Measurements from ENCODE around the gene DOCK9.

The DOCK9 gene

DNA sequence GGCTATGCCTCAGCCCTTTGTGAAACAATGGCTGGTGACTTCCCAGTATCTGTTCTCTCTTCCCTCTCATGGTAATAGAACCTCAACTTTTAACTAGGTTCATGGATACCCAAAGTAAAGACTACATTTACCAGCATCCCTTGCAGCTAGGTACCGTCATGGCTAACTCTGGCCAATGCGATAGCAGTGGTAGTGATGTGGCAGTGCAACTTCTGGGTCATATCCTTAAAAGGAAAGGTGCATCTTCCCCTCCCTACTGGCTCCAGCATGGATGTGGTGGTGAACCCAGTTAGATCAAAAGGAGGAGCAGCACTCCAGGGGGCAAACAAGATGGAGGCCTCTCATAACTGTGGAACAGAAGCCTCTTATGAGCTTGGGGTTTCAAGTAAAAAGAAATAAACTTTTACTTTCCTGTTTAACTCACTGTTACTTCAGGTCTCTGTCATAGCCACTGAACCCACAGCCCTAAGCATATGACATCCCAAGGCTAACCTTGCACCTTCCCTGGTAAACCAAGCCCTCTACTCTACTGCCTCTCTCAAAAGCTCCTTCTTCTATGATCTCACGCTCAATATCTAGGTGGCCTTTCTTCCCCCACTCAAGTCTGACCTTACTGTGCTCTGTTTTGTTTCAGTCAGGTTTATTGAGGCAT lies 104.4 kb downstream of the DOCK9 start:
- no peak overlapping the region for H3K4me3 ChIP-seq (replicated peaks in 1 of 2; ENCODE audit: low read depth in 2 of 2, low read length in 2 of 2)
- DNase-seq (ENCODE audit: low read depth in 2 of 2): no peak
- TF ChIP-seq, protein P1, sequence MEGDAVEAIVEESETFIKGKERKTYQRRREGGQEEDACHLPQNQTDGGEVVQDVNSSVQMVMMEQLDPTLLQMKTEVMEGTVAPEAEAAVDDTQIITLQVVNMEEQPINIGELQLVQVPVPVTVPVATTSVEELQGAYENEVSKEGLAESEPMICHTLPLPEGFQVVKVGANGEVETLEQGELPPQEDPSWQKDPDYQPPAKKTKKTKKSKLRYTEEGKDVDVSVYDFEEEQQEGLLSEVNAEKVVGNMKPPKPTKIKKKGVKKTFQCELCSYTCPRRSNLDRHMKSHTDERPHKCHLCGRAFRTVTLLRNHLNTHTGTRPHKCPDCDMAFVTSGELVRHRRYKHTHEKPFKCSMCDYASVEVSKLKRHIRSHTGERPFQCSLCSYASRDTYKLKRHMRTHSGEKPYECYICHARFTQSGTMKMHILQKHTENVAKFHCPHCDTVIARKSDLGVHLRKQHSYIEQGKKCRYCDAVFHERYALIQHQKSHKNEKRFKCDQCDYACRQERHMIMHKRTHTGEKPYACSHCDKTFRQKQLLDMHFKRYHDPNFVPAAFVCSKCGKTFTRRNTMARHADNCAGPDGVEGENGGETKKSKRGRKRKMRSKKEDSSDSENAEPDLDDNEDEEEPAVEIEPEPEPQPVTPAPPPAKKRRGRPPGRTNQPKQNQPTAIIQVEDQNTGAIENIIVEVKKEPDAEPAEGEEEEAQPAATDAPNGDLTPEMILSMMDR (IDR thresholded peaks at IDR 0.05; ENCODE audit: low read depth, low read length): no peak

DNA sequence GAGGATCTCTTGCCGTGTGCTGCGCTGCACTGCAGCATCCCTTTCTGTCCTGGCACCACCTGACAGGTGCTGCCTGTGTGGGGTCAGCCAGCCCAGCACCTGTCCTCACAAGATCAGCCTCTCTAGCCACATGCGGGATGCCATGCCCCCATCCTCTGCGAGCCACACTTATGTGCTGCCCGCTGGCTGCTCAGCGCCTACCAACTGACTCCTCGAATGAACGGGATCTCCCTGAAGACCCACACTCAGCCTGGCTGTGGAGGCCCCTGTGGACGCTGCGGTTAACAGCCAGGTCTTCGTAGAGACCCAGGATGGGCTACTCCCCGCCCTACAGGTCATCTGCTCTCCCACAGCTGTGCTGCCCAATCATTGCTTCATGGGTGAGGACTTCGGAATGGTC lies 106.1 kb downstream of the DOCK9 start:
- H3K4me3 ChIP-seq (replicated peaks in 1 of 2; ENCODE audit: low read depth in 2 of 2, low read length in 2 of 2): no peak overlapping the region
- DNase-seq (ENCODE audit: low read depth in 2 of 2): no peak
- TF ChIP-seq, protein P1 (IDR thresholded peaks at IDR 0.05; ENCODE audit: low read depth, low read length): no peak

DNA sequence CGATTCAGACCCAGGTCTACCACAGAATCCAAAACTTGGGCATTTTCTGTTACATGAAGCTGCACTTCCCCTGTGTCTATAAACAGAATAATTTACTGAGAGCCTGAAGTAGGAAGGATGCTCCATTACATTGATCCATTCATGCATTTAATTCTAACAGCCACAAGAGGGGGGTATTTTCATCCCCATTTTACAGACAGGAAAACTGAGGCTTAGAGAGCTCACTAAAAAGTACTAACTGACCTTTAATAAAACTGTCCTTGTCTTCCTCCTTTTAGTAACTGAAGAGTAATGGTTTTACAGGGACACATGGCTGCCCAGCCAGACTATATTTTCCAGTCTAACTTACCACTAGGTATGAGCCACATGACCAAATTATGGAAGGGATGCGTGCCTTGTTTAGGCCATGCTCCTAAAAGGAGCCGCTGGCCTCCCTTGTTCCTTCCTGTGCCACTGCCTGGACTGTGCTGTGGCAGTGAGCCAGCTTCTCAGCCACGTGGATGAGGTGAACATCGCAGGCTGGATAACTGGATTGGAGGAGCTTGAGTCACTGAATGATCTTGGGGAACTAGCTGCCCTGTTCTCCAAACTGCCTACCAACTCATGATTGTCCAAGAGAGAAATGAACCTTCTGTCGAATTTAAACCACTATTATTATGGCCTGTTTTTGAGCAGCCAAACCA lies 108.3 kb downstream of the DOCK9 start:
- H3K4me3 ChIP-seq (replicated peaks in 1 of 2; ENCODE audit: low read depth in 2 of 2, low read length in 2 of 2): no peak overlapping the region
- TF ChIP-seq, protein P1 (IDR thresholded peaks at IDR 0.05; ENCODE audit: low read depth, low read length): peak; percentile 24
- DNase-seq (ENCODE audit: low read depth in 2 of 2): peak; percentile 24 to 49

DNA sequence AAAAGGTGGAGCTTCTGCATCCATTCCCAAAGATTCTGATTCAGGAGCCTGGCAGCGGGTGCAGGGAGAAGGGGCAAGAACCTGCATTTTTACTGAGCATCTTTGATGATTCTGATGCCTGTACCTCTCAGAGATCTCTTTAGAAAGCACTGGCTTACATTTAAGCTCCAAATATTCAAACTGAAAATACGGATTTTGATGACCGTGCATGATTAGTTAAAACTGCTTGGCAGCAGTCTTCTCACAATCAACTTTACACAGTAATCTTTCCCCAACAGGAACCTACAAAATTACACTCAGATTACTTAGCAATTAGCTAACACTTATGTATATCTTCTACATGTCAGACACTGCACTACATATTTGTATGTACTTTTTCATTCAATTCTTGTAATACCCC lies 108.9 kb downstream of the DOCK9 start:
- no peak overlapping the region for H3K4me3 ChIP-seq (replicated peaks in 1 of 2; ENCODE audit: low read depth in 2 of 2, low read length in 2 of 2)
- TF ChIP-seq, protein P1 (IDR thresholded peaks at IDR 0.05; ENCODE audit: low read depth, low read length): no peak
- DNase-seq (ENCODE audit: low read depth in 2 of 2): no peak

DNA sequence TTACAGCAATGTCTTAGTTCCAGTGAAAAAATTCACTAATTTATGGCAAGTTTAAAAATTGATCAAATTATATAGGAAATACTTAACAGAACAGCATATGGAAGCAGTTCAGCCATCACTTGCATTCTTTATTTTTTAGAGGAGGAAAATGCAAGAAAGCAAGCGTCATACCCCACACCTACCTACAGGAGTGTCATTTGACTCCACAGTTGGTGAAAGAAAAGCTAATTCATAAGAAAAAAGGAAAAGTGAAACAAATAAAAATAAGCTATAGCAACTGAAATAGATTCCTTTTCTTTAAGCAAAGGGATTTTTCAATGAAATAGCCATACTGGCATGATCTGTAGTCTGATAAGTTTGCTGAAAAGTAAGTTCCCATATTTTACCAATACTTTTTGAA lies 111.0 kb downstream of the DOCK9 start:
- no peak for DNase-seq (ENCODE audit: low read depth in 2 of 2)
- TF ChIP-seq, protein P1 (IDR thresholded peaks at IDR 0.05; ENCODE audit: low read depth, low read length): peak; percentile 24
- no peak overlapping the region for H3K4me3 ChIP-seq (replicated peaks in 1 of 2; ENCODE audit: low read depth in 2 of 2, low read length in 2 of 2)

DNA sequence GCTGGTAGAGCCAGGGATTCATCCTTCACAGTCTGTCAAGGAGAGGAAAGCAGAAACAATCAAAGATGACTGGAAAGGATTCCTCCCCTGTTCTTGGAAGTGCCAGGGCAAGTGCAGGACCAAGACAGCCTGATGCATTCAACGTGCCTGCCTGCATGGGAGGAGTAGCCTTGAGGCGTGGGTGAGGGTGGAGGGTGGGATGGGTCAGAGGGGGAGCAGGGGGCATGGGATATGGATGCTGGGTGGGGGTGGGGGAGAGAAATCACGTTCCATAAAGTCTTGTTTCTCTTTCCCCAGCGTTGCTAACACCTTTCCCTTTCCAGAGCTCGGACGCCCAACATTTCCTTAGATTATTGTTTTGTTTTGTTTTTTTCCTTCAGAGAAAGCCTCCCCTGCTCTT lies 117.4 kb downstream of the DOCK9 start:
- TF ChIP-seq, protein P1 (IDR thresholded peaks at IDR 0.05; ENCODE audit: low read depth, low read length): no peak
- no peak for DNase-seq (ENCODE audit: low read depth in 2 of 2)
- no peak overlapping the region for H3K4me3 ChIP-seq (replicated peaks in 1 of 2; ENCODE audit: low read depth in 2 of 2, low read length in 2 of 2)
